Esophagus (tissue), 2 donors: ENCODE measurements around the gene FAM83D. TPM values are rescaled to one million over a fixed set of nuclear protein-coding genes. Genes with fewer than 3 reads are reported as not detected.

Experiments
- H3K27ac ChIP-seq, 2 donors: one replicate each; pipeline ENCODE4 v1.5.1; 2013; ENCODE audit warnings: low read depth in 2 of 2, mild to moderate bottlenecking in 2 of 2, inconsistent platforms in 1 of 2, low read length in 1 of 2, moderate library complexity in 1 of 2
- H3K27me3 ChIP-seq, 2 donors: one replicate each; pipeline ENCODE4 v1.6.1; 2013; ENCODE audit warnings: low read length in 2 of 2, control low read depth in 1 of 2, mild to moderate bottlenecking in 1 of 2; ENCODE audit not compliant: insufficient read depth in 2 of 2, control insufficient read depth in 1 of 2
- H3K36me3 ChIP-seq, 2 donors: one replicate each; pipeline ENCODE4 v1.6.1; 2013; ENCODE audit warnings: low read length in 1 of 2; ENCODE audit not compliant: control insufficient read depth in 2 of 2, insufficient read depth in 2 of 2
- H3K4me1 ChIP-seq, 2 donors: one replicate each; pipeline ENCODE4 v1.6.1; 2013; ENCODE audit warnings: low read length in 1 of 2; ENCODE audit not compliant: control insufficient read depth in 2 of 2, insufficient read depth in 2 of 2
- H3K4me3 ChIP-seq, 2 donors: one replicate each; pipeline ENCODE4 v1.5.1; 2013; ENCODE audit warnings: low read length in 2 of 2, mild to moderate bottlenecking in 2 of 2, low read depth in 1 of 2, moderate library complexity in 1 of 2
- H3K9me3 ChIP-seq, 2 donors: one replicate each; pipeline ENCODE4 v1.6.1; 2013; ENCODE audit warnings: mild to moderate bottlenecking in 2 of 2, low read depth in 1 of 2, low read length in 1 of 2, moderate library complexity in 1 of 2; ENCODE audit not compliant: control insufficient read depth in 2 of 2, insufficient read depth in 1 of 2
- WGBS, 2 donors: extraction: QIAGEN DNeasy Blood & Tissue Kit; methylation state at CpG; one replicate each; pipeline ENCODE4 v1.1.7; 2013; 5-methylcytosine and 5-hydroxymethylcytosine counted together
- polyA plus RNA-seq, 2 donors: library from polyadenylated mRNA; stranded (reverse); fragments of 200-250 nt; gene quantifications; one replicate each; pipeline ENCODE4 v1.2.3, GENCODE V29; 2013
- donor health status: healthy with polysubstance abuse.
- donor health status: Bipolar disorder and iron deficiency.

FAM83D gene, protein sequence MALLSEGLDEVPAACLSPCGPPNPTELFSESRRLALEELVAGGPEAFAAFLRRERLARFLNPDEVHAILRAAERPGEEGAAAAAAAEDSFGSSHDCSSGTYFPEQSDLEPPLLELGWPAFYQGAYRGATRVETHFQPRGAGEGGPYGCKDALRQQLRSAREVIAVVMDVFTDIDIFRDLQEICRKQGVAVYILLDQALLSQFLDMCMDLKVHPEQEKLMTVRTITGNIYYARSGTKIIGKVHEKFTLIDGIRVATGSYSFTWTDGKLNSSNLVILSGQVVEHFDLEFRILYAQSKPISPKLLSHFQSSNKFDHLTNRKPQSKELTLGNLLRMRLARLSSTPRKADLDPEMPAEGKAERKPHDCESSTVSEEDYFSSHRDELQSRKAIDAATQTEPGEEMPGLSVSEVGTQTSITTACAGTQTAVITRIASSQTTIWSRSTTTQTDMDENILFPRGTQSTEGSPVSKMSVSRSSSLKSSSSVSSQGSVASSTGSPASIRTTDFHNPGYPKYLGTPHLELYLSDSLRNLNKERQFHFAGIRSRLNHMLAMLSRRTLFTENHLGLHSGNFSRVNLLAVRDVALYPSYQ
- polyA plus RNA-seq = 10 to 100 TPM; 32.6 to 62.0 TPM

DNA sequence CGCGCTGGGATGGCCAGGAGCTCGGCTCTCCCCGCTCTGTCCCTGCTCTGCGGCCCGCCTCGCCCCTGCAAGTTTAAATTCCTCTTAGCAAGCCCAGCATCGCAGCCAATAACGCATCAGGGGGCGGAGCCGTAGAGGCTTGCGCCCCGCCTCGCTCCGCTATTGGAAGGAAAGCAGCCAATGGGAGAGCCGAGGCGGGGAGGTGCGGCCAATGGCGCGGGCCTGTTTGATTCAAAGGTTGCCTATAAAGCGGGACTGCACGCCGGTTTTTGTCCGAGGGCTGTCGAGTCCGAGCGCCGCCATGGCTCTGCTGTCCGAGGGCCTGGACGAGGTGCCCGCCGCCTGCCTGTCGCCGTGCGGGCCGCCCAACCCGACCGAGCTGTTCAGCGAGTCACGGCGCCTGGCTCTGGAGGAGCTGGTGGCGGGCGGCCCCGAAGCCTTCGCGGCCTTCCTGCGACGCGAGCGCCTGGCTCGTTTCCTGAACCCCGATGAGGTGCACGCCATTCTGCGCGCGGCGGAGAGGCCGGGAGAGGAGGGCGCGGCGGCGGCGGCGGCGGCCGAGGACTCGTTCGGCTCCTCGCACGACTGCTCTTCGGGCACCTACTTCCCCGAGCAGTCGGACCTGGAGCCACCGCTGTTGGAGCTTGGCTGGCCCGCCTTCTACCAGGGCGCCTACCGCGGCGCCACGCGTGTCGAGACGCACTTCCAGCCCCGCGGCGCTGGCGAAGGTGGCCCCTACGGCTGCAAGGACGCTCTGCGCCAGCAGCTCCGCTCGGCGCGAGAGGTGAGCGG lies at the start of gene FAM83D:
FAM83D (plus strand) TSS at position 276 of the 792 bp plus-strand sequence; CDS start at position 302, 26 bp downstream.
- 1% methylated on average over 83 to 95 of the region's 95 CpGs for WGBS, 2 donors
- Histone ChIP-seq H3K36me3 (peaks cover 0 to 2% of the 10 kb centered on the region in 2 donors), H3K27ac (peak within 1 kb of the TSS; percentile 79 to 87), H3K4me3 (peak within 1 kb of the TSS; percentile 70 to 85), H3K27me3 (no peaks in the 10 kb centered on the region), H3K9me3 (no peaks in the 10 kb centered on the region), H3K4me1 (peaks cover 0 to 5% of the 10 kb centered on the region in 2 donors)

DNA sequence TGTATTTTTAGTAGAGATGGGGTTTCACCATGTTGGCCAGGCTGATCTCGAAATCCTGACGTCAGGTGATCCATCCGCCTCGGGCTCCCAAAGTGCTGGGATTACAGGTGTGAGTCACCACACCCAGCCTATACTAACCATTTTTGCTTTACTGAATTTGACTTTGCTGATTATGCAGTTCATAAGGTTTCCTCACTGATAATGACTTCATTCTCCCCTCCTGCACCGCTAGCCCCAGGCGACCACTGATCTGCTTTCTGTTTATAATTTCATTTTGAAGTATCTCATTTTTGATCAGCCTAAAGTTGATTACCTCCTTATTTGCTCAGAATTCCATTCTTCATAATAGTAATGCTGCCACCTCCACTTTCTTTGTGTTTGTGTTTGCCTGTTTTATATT lies 48.7 kb upstream of the FAM83D start:
- 71 to 81% methylated on average over 6 of the region's 6 CpGs for WGBS, 2 donors
- Histone ChIP-seq H3K36me3 (no peaks in the 10 kb centered on the region), H3K27ac (no peak overlapping the region), H3K4me3 (no peak overlapping the region), H3K9me3 (no peaks in the 10 kb centered on the region), H3K4me1 (peaks cover 0 to 6% of the 10 kb centered on the region in 2 donors), H3K27me3 (no peaks in the 10 kb centered on the region)

DNA sequence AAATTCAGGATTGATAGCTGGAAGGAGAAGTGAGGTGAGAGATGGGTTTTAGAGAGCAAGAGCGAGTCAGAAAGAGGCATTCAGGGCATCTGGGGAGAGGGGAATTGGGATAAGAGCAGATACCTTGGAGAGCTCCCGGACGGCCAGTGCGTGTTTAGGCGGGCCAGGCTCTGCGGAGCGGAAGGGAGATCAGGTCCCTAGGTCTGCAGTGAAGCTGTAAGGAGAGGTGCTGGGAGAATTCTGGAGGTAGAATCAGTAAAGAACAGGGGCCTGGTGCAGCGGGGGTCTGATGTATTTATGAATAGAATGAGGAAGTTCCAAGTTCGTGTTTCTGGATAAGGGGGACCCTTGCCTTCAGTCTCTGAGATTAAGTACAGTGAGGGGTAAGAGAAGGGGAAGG lies 47.4 kb upstream of the FAM83D start:
- H3K27me3 ChIP-seq = no peaks in the 10 kb centered on the region
- H3K4me1 ChIP-seq = peaks cover 0 to 11% of the 10 kb centered on the region in 2 donors
- no peak overlapping the region for H3K27ac ChIP-seq
- H3K36me3 ChIP-seq = no peaks in the 10 kb centered on the region
- no peak overlapping the region for H3K4me3 ChIP-seq
- 29 to 32% methylated on average over 9 of the region's 9 CpGs for WGBS, 2 donors
- H3K9me3 ChIP-seq = no peaks in the 10 kb centered on the region

DNA sequence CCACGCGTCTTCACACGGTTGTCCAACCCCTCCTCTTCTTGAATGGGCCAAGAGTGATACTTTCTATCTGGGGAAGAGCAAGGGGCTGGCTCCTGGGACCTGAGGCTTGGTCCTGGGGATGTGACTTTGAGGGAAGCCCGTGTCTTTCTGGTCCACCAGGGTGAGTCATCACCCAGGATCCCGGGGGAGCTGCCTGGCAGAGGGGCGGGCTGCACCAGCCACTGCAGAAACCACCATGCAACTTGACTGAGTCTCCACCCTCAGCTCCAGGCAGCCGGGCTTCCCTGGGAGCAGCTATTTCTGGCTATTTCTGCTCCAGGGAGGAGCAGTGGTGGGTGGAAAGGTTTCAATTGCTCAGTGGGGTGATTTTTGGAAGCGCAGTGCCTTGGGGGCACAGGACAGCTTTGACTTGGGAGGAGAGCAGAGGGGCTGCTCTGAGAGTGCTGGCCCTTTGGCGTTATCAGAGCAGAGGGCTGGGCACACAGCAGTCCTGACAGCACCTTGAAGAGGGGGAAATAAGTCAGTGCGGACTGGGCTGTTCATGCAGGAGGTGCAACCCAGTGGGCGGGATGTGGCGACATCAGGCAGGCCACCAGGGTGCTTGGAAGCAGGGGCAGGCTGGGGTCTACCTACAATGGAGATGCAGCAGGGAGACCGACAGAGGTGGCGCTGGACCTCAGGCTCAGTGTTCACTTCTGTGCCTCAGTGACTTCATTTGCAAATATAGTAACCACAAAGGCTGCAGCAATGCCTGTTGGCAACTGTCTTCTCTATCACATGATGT lies 45.1 kb upstream of the FAM83D start:
- peaks cover 0 to 11% of the 10 kb centered on the region in 2 donors for H3K4me1 ChIP-seq
- H3K4me3 ChIP-seq = no peak overlapping the region
- H3K27ac ChIP-seq = no peak overlapping the region
- no peaks in the 10 kb centered on the region for H3K9me3 ChIP-seq
- WGBS, 2 donors = 66 to 69% methylated on average over 14 of the region's 14 CpGs
- no peaks in the 10 kb centered on the region for H3K27me3 ChIP-seq
- no peaks in the 10 kb centered on the region for H3K36me3 ChIP-seq

DNA sequence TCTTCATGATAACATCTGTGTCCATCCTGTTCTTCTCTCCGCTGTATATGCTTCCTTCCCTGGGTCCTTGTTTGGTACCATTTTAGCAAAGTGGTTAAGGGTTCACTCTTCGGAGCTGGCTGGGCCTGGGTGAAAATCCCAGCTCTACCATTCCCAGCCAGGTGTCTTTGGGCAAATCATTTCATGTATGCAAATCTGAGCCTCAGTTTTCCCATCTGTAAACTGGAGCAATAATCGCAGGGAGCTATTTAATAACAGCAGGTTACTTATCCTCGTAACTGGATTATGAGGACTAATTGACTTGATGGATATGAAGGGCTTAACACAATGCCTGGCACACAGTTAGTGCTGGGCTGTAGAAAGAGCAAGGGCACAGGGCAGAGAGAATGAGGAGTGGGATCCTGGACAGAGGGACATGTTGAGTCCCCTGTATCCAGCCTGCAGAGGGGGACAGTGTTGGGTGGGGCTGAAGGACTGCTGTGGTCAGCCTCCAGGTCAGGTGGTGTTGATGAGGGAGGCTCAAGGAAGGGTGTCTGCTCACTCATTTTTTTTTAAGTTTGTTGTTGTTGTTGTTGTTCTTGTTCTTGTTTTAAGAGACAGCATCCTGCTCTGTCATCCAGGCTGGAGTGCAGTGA lies 44.3 kb upstream of the FAM83D start:
- peaks cover 0 to 11% of the 10 kb centered on the region in 2 donors for H3K4me1 ChIP-seq
- H3K27ac ChIP-seq = no peak overlapping the region
- no peaks in the 10 kb centered on the region for H3K36me3 ChIP-seq
- H3K27me3 ChIP-seq = no peaks in the 10 kb centered on the region
- H3K4me3 ChIP-seq = no peak overlapping the region
- 93 to 95% methylated on average over 4 of the region's 4 CpGs for WGBS, 2 donors
- H3K9me3 ChIP-seq = no peaks in the 10 kb centered on the region

DNA sequence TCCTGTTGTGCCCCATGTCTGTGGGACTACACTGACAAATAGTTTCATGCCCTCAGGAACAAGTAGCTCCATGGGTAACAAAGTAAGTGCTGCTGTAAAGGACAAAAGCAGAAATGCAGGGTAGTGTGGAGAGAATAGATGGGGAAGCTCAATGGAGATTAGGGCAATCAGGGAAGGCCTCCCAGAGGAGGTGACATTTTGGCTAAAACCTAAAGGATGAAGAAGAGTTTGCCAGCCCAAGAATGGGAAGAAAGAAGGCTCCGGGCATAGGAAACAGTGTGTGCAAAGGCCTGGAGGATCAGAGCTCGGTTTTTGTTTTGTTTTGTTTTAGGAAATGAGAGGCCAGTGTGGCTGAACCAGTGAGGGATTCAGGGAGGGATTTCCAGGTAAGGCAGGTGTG lies 43.6 kb upstream of the FAM83D start:
- no peak overlapping the region for H3K4me3 ChIP-seq

DNA sequence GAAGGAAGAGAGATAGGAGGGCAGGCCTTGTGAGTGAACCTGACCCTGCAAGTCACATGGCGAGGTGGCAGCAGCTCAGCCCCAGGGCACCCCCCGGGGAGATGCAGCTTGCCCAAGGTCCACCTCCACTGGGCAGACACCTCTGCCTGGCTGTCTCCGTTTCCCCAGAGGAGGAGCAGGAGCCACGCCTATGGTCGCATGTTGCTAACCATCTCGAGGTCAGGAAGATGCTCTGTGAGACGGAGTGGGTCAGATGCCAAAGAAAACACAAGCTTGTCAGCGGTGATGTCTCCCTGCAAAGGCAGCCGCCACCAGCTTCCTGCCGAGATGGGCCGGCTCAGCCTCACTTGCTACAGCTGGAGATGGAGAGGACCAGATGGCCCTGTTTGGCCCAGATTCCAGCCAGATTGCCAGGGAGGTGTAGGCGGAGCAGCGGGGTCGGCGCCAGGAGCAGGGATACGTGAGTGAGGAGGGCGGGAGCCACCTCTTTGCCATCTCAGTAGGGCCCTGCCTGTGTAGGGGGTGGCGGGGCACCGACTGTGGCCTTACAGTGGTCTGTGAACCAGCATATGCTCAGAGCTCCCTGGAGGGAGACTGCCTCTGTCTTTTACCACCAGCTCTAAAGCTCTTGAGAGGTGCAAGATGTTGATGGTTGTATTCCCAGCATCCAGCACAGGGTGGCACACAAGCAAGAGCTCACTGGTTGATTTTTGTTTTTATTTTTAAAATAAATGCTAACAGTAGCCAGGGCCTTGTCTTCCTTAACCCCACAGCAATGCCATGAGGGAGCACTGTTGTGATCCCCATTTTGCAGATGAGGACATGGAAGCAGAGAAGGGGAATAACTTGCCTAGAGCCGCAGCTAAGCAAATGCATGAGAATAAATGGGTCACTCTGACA lies 42.9 kb upstream of the FAM83D start:
- 34 to 37% methylated on average over 20 of the region's 20 CpGs for WGBS, 2 donors
- H3K27ac ChIP-seq = no peak overlapping the region
- H3K27me3 ChIP-seq = no peaks in the 10 kb centered on the region

More for the DNA sequence above, 43.6 kb upstream of the FAM83D start:
- Histone ChIP-seq H3K9me3 (no peaks in the 10 kb centered on the region), H3K27ac (no peak overlapping the region), H3K4me1 (peaks cover 0 to 11% of the 10 kb centered on the region in 2 donors), H3K27me3 (no peaks in the 10 kb centered on the region), H3K36me3 (no peaks in the 10 kb centered on the region)
- WGBS, 2 donors = 73 to 75% methylated on average over 2 of the region's 2 CpGs

DNA sequence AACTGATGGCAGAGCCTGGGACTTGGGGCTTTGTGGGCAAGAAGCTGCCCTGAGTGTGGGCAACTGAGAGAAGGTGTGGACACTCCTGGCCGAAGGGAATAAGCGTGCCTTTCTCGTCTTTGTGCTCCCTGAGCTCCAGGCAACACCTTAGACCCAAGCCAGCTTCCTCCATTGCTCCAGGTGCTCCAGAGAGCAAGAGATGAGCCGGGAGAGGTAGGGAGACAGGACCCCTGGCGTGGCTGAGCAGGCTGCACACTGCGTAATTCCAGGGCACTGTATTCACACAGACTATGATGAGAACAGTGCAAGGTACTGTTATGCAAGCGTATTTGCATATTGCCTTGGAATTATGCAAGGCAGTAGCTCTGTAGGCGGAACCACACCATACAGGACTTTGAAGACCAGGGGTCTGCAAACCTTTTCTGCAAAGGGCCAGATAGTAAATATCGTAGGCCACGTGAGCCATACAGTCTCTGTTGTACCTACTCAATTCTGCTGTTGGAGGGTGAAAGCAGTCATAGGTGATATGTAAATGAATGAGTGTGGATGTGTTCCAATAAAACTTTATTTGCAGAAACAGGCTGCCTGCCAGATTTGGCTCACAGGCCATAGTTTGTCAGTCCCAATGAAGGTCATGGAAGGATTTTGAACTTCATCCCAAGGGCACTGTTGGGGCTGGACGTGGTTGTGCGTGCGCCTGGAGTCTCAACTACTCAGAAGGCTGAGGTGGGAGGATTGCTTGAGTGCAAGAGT lies 42.1 kb upstream of the FAM83D start:
- no peaks in the 10 kb centered on the region for H3K27me3 ChIP-seq
- WGBS, 2 donors = 91% methylated on average over 13 of the region's 13 CpGs

More for the DNA sequence above, 42.9 kb upstream of the FAM83D start:
- H3K9me3 ChIP-seq = no peaks in the 10 kb centered on the region
- no peak overlapping the region for H3K4me3 ChIP-seq
- no peaks in the 10 kb centered on the region for H3K36me3 ChIP-seq
- H3K4me1 ChIP-seq = peaks cover 0 to 11% of the 10 kb centered on the region in 2 donors

More for the DNA sequence above, 42.1 kb upstream of the FAM83D start:
- H3K4me1 ChIP-seq = peaks cover 0 to 11% of the 10 kb centered on the region in 2 donors
- H3K36me3 ChIP-seq = no peaks in the 10 kb centered on the region
- H3K4me3 ChIP-seq = no peak overlapping the region
- no peaks in the 10 kb centered on the region for H3K9me3 ChIP-seq
- H3K27ac ChIP-seq = no peak overlapping the region
